ENCODE data around the gene PLEKHO2. TPM values are rescaled to one million over a fixed set of nuclear protein-coding genes. Genes with fewer than 3 reads are reported as not detected.

PLEKHO2 gene
- total RNA-seq, 2 experiments from 2014 or later = 12.0 to 24.5 TPM

GRCh38 chr15:64896371-64897069 lies 54.8 kb downstream of the PLEKHO2 start:
- POLR2A ChIA-PET = no interaction called here
- no peaks in the 10 kb centered on the region for H3K79me2 ChIP-seq (ENCODE audit: insufficient read depth, low read depth, low read length)
- H3K27ac ChIP-seq (ENCODE audit: low read depth, low read length, poor library complexity, severe bottlenecking) = peak overlapping the region; percentile 95
- no peaks in the 10 kb centered on the region for H3K9me2 ChIP-seq (ENCODE audit: insufficient read depth, low read length)
- intact Hi-C loops (cut with micrococcal nuclease; ENCODE audit: unreplicated experiment) = loop anchor here (10.0 kb wide), 1 partner anchor 1422 kb away; no protein-coding TSS in a partner anchor
- H3K4me1 ChIP-seq (ENCODE audit: insufficient read depth, low read length, poor library complexity, severe bottlenecking) = peaks cover 55% of the 10 kb centered on the region
- CTCF ChIA-PET (ENCODE audit: unreplicated experiment) = no interaction called here
- BruUV-seq (replicated peaks) = no TSS peak
- peaks cover 7% of the 10 kb centered on the region; the same call in 1 of the 2 replicates for H3K9me3 ChIP-seq (ENCODE audit: low read length)
- no peaks in the 10 kb centered on the region for H3K36me3 ChIP-seq (ENCODE audit: insufficient read depth, low read length)
- no peak for DNase-seq (ENCODE audit: low spot score)
- peak overlapping the region; percentile 96 for H3K4me2 ChIP-seq (ENCODE audit: low read length)
- H4K20me1 ChIP-seq (ENCODE audit: insufficient read depth, low read length) = no peaks in the 10 kb centered on the region
- H2AFZ ChIP-seq (ENCODE audit: low read length) = no peak overlapping the region
- TF ChIP-seq EZH2phosphoT487 (IDR thresholded peaks at IDR 0.05; ENCODE audit: borderline replicate concordance, low read depth, low read length) = no peak
- TF ChIP-seq, protein P1, sequence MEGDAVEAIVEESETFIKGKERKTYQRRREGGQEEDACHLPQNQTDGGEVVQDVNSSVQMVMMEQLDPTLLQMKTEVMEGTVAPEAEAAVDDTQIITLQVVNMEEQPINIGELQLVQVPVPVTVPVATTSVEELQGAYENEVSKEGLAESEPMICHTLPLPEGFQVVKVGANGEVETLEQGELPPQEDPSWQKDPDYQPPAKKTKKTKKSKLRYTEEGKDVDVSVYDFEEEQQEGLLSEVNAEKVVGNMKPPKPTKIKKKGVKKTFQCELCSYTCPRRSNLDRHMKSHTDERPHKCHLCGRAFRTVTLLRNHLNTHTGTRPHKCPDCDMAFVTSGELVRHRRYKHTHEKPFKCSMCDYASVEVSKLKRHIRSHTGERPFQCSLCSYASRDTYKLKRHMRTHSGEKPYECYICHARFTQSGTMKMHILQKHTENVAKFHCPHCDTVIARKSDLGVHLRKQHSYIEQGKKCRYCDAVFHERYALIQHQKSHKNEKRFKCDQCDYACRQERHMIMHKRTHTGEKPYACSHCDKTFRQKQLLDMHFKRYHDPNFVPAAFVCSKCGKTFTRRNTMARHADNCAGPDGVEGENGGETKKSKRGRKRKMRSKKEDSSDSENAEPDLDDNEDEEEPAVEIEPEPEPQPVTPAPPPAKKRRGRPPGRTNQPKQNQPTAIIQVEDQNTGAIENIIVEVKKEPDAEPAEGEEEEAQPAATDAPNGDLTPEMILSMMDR (conservative IDR thresholded peaks at IDR 0.05; ENCODE audit: low read length) = no peak
- peak overlapping the region; percentile 72 for H3K4me3 ChIP-seq (ENCODE audit: low read depth, low read length, poor library complexity, severe bottlenecking)

GRCh38 chr15:64897345-64897985 lies 55.8 kb downstream of the PLEKHO2 start:
- intact Hi-C loops (cut with micrococcal nuclease; ENCODE audit: unreplicated experiment) = loop anchor here (10.0 kb wide), 1 partner anchor 1423 kb away; no protein-coding TSS in a partner anchor
- Histone ChIP-seq H3K4me1 (ENCODE audit: insufficient read depth, low read length, poor library complexity, severe bottlenecking) (peaks cover 46% of the 10 kb centered on the region), H3K36me3 (ENCODE audit: insufficient read depth, low read length) (no peaks in the 10 kb centered on the region), H2AFZ (ENCODE audit: low read length) (no peak overlapping the region), H3K79me2 (ENCODE audit: insufficient read depth, low read depth, low read length) (no peaks in the 10 kb centered on the region), H3K9me3 (ENCODE audit: low read length) (peaks cover 11% of the 10 kb centered on the region; the same call in 1 of the 2 replicates), H3K4me2 (ENCODE audit: low read length) (peak overlapping the region; percentile 96; the same call in 1 of the 2 replicates), H4K20me1 (ENCODE audit: insufficient read depth, low read length) (no peaks in the 10 kb centered on the region), H3K4me3 (ENCODE audit: low read depth, low read length, poor library complexity, severe bottlenecking) (no peak overlapping the region), H3K27ac (ENCODE audit: low read depth, low read length, poor library complexity, severe bottlenecking) (no peak overlapping the region), H3K9me2 (ENCODE audit: insufficient read depth, low read length) (no peaks in the 10 kb centered on the region)
- no peak for DNase-seq (ENCODE audit: low spot score)
- BruUV-seq (replicated peaks) = no TSS peak
- TF ChIP-seq, protein P1 (conservative IDR thresholded peaks at IDR 0.05; ENCODE audit: low read length) = no peak
- no peak for TF ChIP-seq EZH2phosphoT487 (IDR thresholded peaks at IDR 0.05; ENCODE audit: borderline replicate concordance, low read depth, low read length)
- POLR2A ChIA-PET = no interaction called here
- CTCF ChIA-PET (ENCODE audit: unreplicated experiment) = no interaction called here

DNA sequence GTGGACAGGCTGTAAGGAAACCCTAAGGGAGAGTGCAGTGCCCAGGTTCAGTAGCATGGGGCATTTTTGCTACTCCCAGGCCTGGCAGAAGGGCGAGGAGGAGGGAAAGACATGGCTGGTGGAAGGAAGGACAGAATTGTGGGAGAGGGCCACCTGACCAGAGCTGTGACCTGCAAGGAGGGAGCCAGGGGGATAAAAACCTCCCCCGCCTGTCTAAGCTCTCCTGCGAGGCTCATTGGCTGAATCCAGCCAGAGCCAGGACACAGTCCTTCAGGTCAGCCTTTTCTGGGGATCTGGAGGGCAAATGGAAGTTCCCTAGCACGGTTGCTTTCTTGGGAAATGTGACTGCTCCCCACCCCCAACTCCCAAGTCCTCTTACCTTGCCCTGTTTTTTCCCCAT lies 56.7 kb downstream of the PLEKHO2 start:
- H3K27ac ChIP-seq (ENCODE audit: low read depth, low read length, poor library complexity, severe bottlenecking) = no peak overlapping the region
- no peaks in the 10 kb centered on the region for H3K9me2 ChIP-seq (ENCODE audit: insufficient read depth, low read length)
- no peak overlapping the region for H2AFZ ChIP-seq (ENCODE audit: low read length)
- peaks cover 11% of the 10 kb centered on the region; the same call in 1 of the 2 replicates for H3K9me3 ChIP-seq (ENCODE audit: low read length)
- intact Hi-C loops (cut with micrococcal nuclease; ENCODE audit: unreplicated experiment) = loop anchor here (10.0 kb wide), 1 partner anchor 1424 kb away; no protein-coding TSS in a partner anchor
- CTCF ChIA-PET (ENCODE audit: unreplicated experiment) = no interaction called here
- no TSS peak for BruUV-seq (replicated peaks)
- H3K4me1 ChIP-seq (ENCODE audit: insufficient read depth, low read length, poor library complexity, severe bottlenecking) = peaks cover 37% of the 10 kb centered on the region
- TF ChIP-seq, protein P1 (conservative IDR thresholded peaks at IDR 0.05; ENCODE audit: low read length) = no peak
- TF ChIP-seq EZH2phosphoT487 (IDR thresholded peaks at IDR 0.05; ENCODE audit: borderline replicate concordance, low read depth, low read length) = no peak
- H3K79me2 ChIP-seq (ENCODE audit: insufficient read depth, low read depth, low read length) = no peaks in the 10 kb centered on the region
- H3K36me3 ChIP-seq (ENCODE audit: insufficient read depth, low read length) = no peaks in the 10 kb centered on the region
- H3K4me3 ChIP-seq (ENCODE audit: low read depth, low read length, poor library complexity, severe bottlenecking) = no peak overlapping the region
- POLR2A ChIA-PET = no interaction called here
- no peak overlapping the region for H3K4me2 ChIP-seq (ENCODE audit: low read length)
- no peak for DNase-seq (ENCODE audit: low spot score)
- H4K20me1 ChIP-seq (ENCODE audit: insufficient read depth, low read length) = no peaks in the 10 kb centered on the region
